HG02763 (cell line): ENCODE data around the gene NAA16.
"Not testable (repeated sequence)": the region's sequence is repeated elsewhere in the genome, so short reads cannot be mapped to it uniquely, and the experiment has no call there.

Experiments used
- ATAC-seq: cut with Tn5 transposase; IDR thresholded peaks from one replicate; pipeline ENCODE4 v1.9.1; 2021; ENCODE audit warnings: mild to moderate bottlenecking, moderate library complexity; ENCODE audit not compliant: unreplicated experiment

Gene NAA16

DNA sequence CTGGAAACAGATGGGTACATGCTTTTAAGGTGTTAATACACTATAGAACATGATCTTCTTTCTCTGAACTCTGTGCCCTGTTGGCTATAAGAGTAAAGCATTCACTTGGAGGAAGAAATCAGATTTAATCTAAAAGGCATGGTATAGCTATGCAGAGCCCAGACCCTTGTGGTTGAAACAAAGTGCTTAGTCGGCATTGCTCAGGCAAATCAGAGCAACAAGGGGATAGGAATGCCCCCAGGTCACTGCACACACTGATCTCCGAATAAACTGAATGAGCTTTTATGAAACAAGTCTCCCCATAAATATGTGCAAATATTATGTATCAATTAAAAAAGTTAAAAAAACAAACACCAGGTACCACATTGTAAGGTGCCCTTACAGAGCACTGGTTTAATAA is 94.3 kb downstream of the NAA16 start:
- ATAC-seq: no peak

DNA sequence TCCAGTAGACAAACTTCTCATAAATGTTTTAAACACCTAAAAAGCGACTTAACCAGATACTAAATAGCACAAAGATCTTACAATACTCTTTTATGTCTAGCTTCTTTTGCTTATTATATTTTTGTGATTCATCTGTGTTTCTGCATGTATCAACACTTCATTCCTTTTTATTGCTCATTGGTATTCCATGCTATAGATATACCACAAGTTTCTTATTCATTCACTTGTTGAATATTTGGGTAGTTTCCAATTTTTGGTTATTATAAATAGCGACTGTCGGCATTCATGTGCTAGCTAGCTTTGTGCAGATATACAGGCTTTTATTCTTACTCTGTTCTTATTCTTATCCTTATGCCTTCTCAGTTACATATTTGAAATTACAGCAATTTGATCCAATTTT is 96.3 kb downstream of the NAA16 start:
- no peak for ATAC-seq

DNA sequence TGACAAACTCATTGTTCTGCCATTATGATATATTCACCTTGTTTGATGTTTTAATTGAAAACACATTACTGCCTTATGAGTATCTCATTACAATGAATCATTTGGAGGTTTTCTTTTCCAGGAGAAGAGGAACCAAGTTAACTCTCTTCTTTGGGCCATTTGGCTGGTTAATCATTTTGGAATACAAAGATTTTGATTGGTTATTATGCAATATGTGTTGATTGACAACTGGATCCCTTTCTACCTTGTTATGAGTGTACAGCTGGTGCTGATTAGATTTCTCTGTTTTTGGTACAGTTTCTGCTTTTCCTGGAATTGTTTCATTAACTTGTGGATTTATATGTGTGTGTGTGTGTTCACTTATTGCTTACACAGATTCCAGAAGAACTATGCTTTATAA is 97.1 kb downstream of the NAA16 start:
- ATAC-seq: no peak

DNA sequence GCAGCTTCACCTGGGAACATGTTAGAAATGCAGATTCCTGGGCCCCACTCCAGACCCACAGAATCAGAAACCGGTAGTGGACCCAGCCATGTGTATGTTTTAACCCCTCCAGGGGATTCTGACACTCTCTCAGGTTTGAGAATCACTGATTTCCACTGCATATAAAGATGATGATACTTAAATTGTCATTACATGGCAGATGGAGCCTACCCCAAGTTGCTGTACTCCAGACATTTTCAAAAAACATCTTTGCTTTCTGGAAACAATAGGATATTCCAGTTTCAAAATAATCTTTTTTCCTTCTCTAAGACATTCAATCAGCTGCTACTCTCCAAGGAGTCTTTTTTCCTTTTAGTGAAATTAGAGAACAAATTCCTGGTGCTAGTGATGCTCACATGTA is 97.7 kb downstream of the NAA16 start:
- ATAC-seq: no peak

DNA sequence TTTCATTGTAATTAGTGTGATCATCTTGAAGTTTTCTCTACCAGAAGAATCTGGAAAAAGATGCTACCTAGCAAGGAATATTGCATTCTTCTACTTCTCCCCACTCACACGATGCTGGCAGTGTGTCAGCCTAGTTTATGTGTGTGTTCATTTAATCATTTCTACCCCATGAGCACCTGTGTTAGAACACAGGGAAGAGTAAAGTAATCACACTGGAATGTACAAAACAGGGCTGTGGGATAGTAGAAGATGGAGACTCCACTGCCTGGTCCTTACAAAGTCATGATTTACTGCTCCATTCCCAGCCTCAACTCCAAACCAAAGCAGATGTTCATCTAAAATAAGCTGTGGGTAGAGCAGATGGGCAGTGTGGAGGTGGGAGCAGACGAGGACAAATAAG is 98.5 kb downstream of the NAA16 start:
- no peak for ATAC-seq

DNA sequence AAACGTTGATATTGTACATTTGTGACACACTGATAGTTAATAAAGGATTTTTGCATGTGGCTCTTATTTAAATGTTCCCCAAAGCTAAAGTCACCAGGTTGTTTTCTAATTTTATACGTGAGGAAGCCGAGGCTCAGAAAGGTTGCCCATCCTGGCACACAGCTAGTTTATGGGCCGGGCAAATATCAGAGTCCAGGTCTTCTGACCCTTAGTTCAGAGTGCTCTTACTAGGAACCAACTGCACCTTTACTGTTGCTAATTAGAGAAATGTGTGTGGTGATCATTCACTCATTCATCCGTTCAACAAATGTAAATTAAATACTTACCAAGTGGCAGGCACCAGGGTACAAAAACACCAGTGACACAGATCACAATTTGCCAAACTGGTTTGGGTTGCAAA is 100.0 kb downstream of the NAA16 start:
- no peak for ATAC-seq

DNA sequence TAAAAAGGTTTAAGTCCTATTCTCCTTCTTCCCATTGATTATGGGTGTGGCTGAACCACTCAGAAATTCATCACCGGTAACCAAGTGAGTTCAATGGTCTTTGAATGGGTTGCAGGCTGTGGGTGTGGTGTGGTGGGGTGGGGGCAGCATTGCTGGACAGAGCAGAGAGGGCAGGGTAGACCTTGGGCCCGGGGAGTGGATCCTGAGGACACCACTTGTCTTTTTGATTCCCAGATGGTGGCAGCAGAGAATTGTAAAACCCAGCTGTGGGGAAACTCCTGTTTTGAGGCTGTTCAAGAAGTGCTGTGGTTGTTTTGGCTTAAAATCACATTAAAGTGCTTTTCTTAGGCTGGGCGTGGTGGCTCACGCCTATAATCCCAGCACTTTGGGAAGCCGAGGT is 100.5 kb downstream of the NAA16 start:
- ATAC-seq: no peak

DNA sequence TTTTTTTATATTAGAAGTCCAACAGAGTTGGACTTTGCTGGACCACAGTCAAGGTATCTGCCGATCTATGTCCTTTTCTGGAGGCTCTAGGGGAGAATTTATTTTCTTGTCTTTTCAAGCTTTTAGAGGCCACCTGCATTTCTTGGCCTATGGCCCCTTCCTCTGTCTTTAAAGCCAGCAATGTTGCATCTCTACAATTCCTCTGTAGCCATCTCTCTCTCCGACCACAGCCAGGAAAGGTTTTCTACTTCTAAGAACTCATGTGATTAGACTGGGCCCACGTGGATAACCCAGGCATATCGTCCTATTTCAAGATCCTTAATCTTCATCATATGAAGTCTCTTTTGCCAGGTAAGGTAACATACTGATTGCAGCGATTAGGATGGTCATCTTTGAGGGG is 102.8 kb downstream of the NAA16 start:
- ATAC-seq: no peak

DNA sequence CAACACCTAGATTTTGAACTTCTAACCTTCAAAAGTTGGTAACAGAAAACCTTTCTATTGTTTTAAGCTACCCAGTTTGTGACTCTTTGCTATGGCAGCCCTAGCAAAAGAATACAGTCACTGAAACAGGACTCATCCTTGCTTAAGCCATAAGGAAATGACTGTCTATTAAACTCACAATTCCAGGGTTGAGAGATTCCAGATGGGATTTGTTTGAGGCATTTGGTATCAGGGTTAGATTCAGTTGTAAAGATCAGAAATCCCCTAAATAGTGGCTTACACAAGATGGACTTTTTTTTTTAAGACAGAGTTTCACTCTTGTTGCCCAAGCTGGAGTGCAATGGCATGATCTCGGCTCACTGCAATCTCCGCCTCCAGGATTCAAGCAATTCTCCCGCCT is 105.2 kb downstream of the NAA16 start:
- no peak for ATAC-seq

DNA sequence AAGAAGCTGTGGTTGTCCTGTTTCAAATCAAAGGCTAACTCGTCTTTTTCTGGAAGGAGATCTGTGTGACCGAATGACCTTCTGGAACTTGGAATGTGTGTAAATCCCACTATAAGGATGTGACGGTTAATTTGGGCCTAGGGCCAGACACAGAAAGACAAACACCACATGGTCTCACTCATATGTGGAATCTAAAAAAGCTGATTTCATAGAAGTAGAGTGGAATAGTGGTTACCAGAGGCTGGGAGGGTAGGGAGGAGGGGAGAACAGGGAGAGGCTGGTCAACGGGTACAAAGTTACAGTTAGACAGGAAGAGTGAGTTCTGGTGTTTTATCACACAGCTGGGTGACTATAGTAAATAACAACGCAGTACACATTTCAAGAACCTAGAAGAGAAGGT is 107.0 kb downstream of the NAA16 start:
- no peak for ATAC-seq

DNA sequence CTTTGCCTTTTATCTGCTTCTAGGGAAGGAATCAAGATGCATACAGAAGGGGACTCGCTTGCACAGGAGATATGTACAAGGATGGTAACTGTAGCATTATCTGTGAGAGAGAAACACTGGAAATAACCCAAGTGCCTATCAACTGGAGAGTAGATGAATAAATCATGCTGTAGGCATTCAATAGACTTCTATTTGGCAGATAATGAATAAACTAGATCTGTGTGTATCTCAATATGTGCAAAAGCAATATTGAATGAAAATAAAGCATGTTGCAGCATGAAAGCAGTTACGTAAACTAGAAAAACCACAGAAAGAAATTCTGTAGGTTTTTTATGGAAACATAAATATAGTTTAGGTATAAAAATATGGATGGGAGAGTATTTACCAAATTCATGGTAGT is 107.7 kb downstream of the NAA16 start:
- ATAC-seq: no peak

DNA sequence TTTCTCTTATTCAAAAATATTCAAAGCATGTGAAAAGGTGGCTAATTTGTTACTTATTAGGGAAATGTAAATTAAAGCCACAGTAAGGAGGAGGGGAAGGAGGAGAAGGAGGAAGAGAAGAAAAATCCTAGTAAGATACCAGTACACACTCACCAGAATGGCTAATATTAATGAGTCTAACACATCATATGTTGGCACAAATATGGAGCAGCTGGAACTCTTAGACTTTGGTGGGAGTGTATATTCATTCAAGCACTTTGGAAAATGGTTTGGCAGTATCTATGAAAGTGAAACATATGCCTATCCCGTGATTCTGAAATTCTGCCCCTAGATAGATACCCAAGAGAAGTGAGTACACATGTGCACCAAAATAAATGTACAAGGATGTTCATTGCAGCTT is 108.1 kb downstream of the NAA16 start:
- no peak for ATAC-seq

DNA sequence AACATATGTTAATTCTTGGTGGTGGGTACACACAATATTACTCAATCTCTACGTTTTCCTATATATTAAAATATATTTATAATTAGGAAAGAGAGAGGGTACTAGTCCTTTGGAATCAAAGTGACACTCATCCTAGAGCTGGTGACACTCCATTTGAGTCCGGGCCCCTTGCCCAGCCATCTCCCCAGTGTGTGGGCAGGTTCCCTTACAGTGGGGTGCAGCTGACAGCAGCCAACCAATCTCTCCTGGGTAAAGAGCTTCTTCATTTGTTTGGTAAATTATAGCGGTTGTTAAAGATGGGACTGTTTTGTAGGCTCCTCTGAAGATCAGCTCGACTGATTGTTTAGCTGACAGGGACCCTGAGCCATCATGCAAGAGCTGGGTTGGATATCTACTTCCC is 109.1 kb downstream of the NAA16 start:
- no peak for ATAC-seq

DNA sequence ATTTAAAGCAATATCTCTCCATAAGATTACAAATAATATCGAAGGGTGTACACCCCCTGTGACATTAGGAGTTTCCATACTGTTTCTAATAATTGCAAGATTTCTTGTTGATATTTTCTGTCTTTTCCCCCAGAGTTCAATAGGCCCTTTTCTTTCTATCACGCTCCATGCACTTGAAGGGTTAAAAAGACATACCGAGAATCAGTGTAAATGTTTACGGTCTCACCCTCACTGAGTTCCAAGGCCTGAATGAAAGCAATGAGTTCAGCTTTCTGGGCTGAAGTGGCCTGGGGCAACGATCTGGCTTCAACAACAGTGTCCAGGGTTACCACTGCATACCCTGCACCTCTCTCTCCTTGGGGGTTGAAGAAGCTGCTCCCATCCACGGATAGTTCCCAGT is 110.3 kb downstream of the NAA16 start:
- not testable (repeated sequence) for ATAC-seq

DNA sequence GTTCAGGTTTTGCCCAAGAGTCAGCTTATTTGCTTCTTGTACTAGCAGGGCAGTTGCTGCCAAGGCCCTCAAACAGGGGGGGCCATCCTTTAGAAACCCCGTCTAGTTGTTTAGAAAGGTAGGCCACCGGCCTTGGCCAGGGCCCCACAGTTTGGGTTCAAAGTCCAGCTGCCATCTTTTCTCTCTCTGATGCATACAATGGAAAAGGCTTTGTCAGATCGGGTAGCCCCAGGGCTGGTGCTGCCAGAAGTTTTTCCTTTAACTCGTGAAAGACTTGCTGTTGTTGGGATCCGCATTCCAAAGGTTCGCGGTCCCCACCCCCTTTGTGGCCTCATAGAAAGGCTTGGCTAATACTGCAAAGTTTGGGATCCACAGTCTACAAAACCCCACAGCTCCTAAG is 110.9 kb downstream of the NAA16 start:
- ATAC-seq: not testable (repeated sequence)

DNA sequence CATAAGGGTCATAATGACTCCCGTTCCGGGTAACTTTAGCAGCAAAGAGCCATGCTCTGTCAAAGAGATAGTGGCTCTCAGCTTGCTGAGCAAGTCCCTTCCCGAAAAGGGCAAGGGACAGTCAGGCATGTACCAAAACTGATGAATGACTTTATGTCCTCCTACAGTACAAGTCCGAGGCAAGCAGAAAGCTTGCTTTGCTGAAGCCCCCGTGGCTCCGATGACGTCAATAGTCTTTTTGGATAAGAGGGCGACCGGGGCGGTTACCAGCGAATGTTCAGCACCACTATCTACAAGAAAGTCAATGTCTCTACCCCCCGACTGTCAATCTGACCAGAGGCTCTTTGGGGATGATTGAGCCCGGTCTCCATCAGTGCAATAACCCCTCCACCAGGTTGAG is 112.2 kb downstream of the NAA16 start:
- ATAC-seq: not testable (repeated sequence)

DNA sequence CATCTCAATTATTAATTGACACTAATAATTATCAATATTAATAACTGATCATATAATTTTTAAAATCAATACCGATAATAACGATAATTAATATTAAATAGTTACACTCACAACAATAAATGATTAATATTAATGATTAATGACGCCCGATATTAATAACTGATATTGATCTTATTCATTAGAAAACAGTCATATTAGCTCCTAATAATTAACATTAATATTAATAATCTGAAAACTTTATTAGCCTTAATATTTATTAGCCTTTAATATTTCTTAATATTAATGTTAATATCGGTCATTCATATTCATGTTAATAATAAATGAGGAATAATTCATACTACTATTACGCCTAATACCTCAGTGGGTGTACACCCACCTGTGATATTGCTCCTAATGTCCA is 113.6 kb downstream of the NAA16 start:
- ATAC-seq: not testable (repeated sequence)

DNA sequence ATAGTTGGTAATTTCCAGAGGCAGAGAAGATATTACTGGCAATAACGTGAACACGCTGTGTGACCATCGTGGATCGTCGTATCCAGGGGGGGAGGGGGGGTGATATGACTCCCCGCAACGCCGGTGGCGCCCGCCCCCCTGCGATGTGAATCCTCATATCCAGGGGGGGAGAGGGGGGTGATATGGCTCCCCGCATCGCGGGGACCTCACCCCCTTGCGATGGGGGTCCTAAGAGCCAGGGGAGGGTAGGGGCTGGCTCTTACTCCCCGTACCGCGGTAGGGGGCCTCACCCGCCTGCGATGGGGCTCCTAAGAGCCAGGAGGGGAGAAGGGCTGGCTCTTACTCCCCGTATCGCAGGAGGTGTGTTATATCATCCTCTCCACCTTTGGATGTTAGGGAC is 115.0 kb downstream of the NAA16 start:
- no peak for ATAC-seq
